Activated CD8-positive, alpha-beta T cell treated with anti-CD3 and anti-CD28 coated beads for 36 hours (primary cell): ENCODE data around the gene PCDHGB7. TPM values are rescaled to one million over a fixed set of nuclear protein-coding genes. Genes with fewer than 3 reads are reported as not detected.
"Not testable (repeated sequence)": the region's sequence is repeated elsewhere in the genome, so short reads cannot be mapped to it uniquely, and the experiment has no call there.

Experiments
- ATAC-seq: fragments of 200-7000 bp; cut with Tn5 transposase; one replicate; pipeline ENCODE4 v1.10.0; 2021; ENCODE audit warnings: mild to moderate bottlenecking, moderate library complexity
- CTCF ChIA-PET: fragments of 350-600 bp; sonication (Branson Sonifier 250); formaldehyde crosslinking; loops from one replicate; lab custom pipeline; 2021; ENCODE audit warnings: antibody characterized with exemption; lab: Charles Lee
- POLR2A ChIA-PET: fragments of 350-600 bp; sonication (Branson Sonifier 250); formaldehyde crosslinking; loops from one replicate; lab custom pipeline; 2021; ENCODE audit warnings: antibody characterized with exemption; lab: Charles Lee
- DNase-seq: peaks from one replicate; pipeline ENCODE4 v3.0.0-alpha.2; 2020
- H3K27ac Mint-ChIP-seq: one replicate; pipeline ENCODE4 v1.8.0; 2021; ENCODE audit warnings: mild to moderate bottlenecking, mixed read lengths
- H3K27me3 Mint-ChIP-seq: one replicate; pipeline ENCODE4 v1.8.0; 2021; ENCODE audit warnings: mixed read lengths
- H3K36me3 Mint-ChIP-seq: one replicate; pipeline ENCODE4 v1.8.0; 2021; ENCODE audit warnings: low read depth, mixed read lengths
- H3K4me1 Mint-ChIP-seq: one replicate; pipeline ENCODE4 v1.8.0; 2021; ENCODE audit warnings: low read depth, mixed read lengths
- H3K4me3 Mint-ChIP-seq: one replicate; pipeline ENCODE4 v1.8.0; 2021; ENCODE audit warnings: mild to moderate bottlenecking, moderate library complexity, mixed read lengths
- H3K9me3 Mint-ChIP-seq: one replicate; pipeline ENCODE4 v1.8.0; 2021; ENCODE audit warnings: mixed read lengths
- intact Hi-C: fragments of 100-400 bp; cut with micrococcal nuclease; formaldehyde crosslinking; loops from one replicate; pipeline ENCODE4 v1.10.0; 2022
- total RNA-seq, 2 experiments: library from RNA; stranded (reverse); gene quantifications; one replicate each; pipeline ENCODE4 v1.2.3, GENCODE V29; 2021
- TF ChIP-seq, protein P1 (sequence below): fragments of 200-600 bp; IDR thresholded peaks from one replicate; pipeline ENCODE4 v1.8.0; 2022; ENCODE audit warnings: antibody characterized with exemption, mild to moderate bottlenecking

PCDHGB7 gene
- total RNA-seq, 2 experiments from 2014 or later: not detected

DNA sequence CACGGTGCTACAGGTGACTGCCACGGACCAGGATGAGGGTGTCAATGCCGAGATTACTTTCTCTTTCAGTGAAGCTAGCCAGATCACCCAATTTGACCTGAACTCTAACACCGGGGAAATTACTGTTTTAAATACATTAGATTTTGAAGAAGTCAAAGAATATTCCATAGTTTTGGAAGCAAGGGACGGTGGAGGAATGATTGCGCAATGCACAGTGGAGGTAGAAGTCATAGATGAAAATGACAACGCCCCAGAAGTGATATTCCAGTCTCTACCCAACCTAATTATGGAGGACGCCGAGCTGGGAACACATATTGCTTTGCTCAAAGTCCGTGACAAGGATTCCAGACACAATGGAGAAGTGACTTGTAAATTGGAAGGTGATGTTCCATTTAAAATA is 28.8 kb upstream of the PCDHGB7 start:
- POLR2A ChIA-PET: no interaction called here
- intact Hi-C loops: no loop called here
- no peak for ATAC-seq
- H3K4me3 Mint-ChIP-seq: no peak overlapping the region
- H3K9me3 Mint-ChIP-seq: peaks cover 36% of the 10 kb centered on the region
- H3K27me3 Mint-ChIP-seq: peaks cover 68% of the 10 kb centered on the region
- peaks cover 17% of the 10 kb centered on the region for H3K36me3 Mint-ChIP-seq
- H3K4me1 Mint-ChIP-seq: peaks cover 2% of the 10 kb centered on the region
- TF ChIP-seq, protein P1, sequence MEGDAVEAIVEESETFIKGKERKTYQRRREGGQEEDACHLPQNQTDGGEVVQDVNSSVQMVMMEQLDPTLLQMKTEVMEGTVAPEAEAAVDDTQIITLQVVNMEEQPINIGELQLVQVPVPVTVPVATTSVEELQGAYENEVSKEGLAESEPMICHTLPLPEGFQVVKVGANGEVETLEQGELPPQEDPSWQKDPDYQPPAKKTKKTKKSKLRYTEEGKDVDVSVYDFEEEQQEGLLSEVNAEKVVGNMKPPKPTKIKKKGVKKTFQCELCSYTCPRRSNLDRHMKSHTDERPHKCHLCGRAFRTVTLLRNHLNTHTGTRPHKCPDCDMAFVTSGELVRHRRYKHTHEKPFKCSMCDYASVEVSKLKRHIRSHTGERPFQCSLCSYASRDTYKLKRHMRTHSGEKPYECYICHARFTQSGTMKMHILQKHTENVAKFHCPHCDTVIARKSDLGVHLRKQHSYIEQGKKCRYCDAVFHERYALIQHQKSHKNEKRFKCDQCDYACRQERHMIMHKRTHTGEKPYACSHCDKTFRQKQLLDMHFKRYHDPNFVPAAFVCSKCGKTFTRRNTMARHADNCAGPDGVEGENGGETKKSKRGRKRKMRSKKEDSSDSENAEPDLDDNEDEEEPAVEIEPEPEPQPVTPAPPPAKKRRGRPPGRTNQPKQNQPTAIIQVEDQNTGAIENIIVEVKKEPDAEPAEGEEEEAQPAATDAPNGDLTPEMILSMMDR: no peak
- H3K27ac Mint-ChIP-seq: no peak overlapping the region
- DNase-seq: no peak
- CTCF ChIA-PET: interaction anchor here (0.8 to 1.5 kb wide), 3 partner anchors 19 to 123 kb away, joined by 3 to 5 read pairs (median 4); partner anchors contain the start of genes PCDHGA11 and PCDHGB3

DNA sequence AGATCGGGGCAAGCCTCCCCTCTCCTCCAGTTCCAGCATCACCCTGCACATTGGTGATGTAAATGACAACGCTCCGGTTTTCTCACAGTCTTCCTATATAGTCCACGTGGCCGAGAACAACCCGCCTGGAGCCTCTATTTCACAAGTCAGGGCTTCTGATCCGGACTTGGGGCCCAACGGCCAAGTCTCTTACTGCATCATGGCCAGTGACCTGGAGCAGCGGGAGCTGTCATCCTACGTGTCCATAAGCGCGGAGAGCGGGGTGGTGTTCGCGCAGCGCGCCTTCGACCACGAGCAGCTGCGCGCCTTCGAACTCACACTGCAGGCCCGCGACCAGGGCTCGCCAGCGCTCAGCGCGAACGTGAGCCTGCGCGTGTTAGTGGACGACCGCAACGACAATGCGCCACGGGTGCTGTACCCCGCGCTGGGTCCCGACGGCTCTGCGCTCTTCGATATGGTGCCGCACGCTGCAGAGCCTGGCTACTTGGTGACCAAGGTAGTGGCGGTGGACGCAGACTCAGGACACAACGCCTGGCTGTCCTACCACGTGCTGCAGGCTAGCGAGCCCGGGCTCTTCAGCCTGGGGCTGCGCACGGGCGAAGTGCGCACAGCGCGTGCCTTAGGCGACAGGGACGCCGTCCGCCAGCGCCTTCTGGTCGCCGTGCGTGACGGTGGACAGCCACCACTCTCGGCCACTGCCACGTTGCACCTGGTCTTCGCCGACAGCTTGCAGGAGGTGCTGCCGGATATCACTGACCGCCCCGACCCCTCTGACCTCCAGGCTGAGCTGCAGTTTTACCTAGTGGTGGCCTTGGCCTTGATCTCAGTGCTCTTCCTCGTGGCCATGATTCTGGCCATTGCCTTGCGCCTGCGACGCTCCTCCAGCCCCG is 28.1 kb upstream of the PCDHGB7 start:
- H3K9me3 Mint-ChIP-seq: peaks cover 41% of the 10 kb centered on the region
- peaks cover 2% of the 10 kb centered on the region for H3K4me1 Mint-ChIP-seq
- H3K36me3 Mint-ChIP-seq: peaks cover 20% of the 10 kb centered on the region
- peaks cover 67% of the 10 kb centered on the region for H3K27me3 Mint-ChIP-seq
- no peak for DNase-seq
- no peak overlapping the region for H3K27ac Mint-ChIP-seq
- intact Hi-C loops: no loop called here
- ChIA-PET CTCF (interaction anchor here (0.7 to 1.5 kb wide), 9 partner anchors 15 to 202 kb away, joined by 3 to 5 read pairs (median 3); partner anchors contain the start of genes PCDHGA11, PCDHGA3, PCDHGB3 and PCDHGB6), POLR2A (no interaction called here)
- ATAC-seq: no peak
- no peak overlapping the region for H3K4me3 Mint-ChIP-seq
- TF ChIP-seq, protein P1: no peak

DNA sequence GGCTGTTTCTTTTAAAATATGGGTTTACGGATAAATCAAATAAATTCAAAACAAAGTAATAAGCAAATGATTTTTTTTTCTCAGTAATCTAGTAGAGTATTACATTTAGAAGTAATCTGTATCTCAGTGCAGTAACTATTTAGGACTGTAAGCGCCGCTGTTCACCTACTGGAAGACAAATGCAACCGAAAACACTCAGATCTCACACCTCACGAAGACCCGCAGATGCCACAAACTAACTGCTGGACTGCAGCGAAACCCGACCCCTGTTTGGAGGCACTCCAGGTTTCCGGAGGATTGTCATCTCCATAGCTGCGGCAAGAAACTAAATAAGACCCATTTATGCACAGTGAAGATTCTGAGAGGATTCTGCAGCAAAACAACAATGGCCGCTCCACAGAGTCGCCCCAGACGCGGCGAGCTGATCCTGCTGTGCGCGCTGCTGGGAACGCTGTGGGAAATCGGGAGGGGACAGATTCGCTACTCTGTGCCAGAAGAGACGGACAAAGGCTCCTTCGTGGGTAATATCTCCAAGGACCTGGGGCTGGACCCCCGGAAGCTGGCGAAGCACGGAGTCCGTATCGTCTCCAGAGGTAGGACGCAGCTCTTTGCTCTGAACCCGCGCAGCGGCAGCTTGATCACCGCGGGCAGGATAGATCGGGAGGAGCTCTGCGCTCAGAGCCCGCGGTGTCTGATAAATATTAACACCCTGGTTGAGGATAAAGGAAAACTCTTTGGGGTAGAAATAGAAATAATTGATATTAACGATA is 24.9 kb upstream of the PCDHGB7 start, which contains the start of gene PCDHGA8:
TSS of gene PCDHGA8 (plus strand) at position 205 of the 770 bp plus-strand sequence. CDS start at position 386, 181 bp downstream.
- ChIA-PET POLR2A (no interaction called here), CTCF (interaction anchor here (1.0 to 2.2 kb wide), 9 partner anchors 15 to 206 kb away, joined by 3 to 9 read pairs (median 3); partner anchors contain the start of genes PCDHB9, PCDHGA1, PCDHGA10 and PCDHGA11)
- Mint-ChIP-seq H3K27me3 (peaks cover 57% of the 10 kb centered on the region), H3K27ac (no peak within 1 kb of the TSS), H3K36me3 (peaks cover 19% of the 10 kb centered on the region), H3K4me3 (no peak within 1 kb of the TSS), H3K9me3 (peaks cover 31% of the 10 kb centered on the region), H3K4me1 (peaks cover 2% of the 10 kb centered on the region)
- intact Hi-C loops: no loop called here
- DNase-seq (no peak), ATAC-seq (no peak)
- TF ChIP-seq, protein P1: peak; percentile 33

DNA sequence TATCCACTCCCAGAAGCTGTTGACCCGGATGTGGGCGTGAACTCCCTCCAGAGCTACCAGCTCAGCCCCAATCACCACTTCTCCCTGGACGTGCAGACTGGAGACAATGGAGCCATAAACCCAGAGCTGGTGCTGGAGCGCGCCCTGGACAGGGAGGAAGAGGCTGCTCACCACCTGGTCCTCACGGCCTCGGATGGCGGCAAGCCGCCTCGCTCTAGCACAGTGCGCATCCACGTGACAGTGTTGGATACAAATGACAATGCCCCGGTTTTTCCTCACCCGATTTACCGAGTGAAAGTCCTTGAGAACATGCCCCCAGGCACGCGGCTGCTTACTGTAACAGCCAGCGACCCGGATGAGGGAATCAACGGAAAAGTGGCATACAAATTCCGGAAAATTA is 24.2 kb upstream of the PCDHGB7 start:
- Mint-ChIP-seq H3K27ac (no peak overlapping the region), H3K4me3 (no peak overlapping the region), H3K9me3 (peaks cover 29% of the 10 kb centered on the region), H3K4me1 (peaks cover 2% of the 10 kb centered on the region), H3K27me3 (peaks cover 57% of the 10 kb centered on the region), H3K36me3 (peaks cover 19% of the 10 kb centered on the region)
- intact Hi-C loops: no loop called here
- CTCF ChIA-PET: interaction anchor here (0.6 to 2.2 kb wide), 6 partner anchors 14 to 92 kb away, joined by 3 to 9 read pairs (median 3); partner anchors contain the start of genes PCDHGA1, PCDHGA10, PCDHGA12 and PCDHGB6
- ATAC-seq: no peak
- no peak for DNase-seq
- TF ChIP-seq, protein P1: no peak
- POLR2A ChIA-PET: no interaction called here

DNA sequence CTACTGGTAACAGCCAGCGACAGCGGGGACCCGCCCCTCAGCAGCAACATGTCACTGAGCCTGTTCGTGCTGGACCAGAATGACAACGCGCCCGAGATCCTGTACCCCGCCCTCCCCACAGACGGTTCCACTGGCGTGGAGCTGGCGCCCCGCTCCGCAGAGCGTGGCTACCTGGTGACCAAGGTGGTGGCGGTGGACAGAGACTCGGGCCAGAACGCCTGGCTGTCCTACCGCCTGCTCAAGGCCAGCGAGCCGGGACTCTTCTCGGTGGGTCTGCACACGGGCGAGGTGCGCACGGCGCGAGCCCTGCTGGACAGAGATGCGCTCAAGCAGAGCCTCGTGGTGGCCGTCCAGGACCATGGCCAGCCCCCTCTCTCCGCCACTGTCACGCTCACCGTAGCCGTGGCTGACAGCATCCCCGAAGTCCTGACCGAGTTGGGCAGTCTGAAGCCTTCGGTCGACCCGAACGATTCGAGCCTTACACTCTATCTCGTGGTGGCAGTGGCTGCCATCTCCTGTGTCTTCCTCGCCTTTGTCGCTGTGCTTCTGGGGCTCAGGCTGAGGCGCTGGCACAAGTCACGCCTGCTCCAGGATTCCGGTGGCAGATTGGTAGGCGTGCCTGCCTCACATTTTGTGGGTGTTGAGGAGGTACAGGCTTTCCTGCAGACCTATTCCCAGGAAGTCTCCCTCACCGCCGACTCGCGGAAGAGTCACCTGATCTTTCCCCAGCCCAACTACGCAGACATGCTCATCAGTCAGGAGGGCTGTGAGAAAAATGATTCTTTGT is 22.9 kb upstream of the PCDHGB7 start:
- peaks cover 29% of the 10 kb centered on the region for H3K9me3 Mint-ChIP-seq
- H3K4me3 Mint-ChIP-seq, H3K27ac Mint-ChIP-seq, intact Hi-C loops, ATAC-seq, H3K4me1 Mint-ChIP-seq, DNase-seq, POLR2A ChIA-PET: not testable (repeated sequence)
- peaks cover 55% of the 10 kb centered on the region for H3K27me3 Mint-ChIP-seq
- peaks cover 23% of the 10 kb centered on the region for H3K36me3 Mint-ChIP-seq
- CTCF ChIA-PET: interaction anchor here (3.6 kb wide), 1 partner anchor 19 kb away, joined by 19 read pairs; the partner anchor contains the start of gene PCDHGA10
